HL-60 (cell line): ENCODE measurements around the gene ARHGAP10.

Experiments used
- CTCF ChIP-seq: IDR thresholded peaks from one replicate; pipeline ENCODE4 v1.5.1; 2011; ENCODE audit warnings: low read length, control low read depth, inconsistent platforms; ENCODE audit not compliant: insufficient read depth
- POLR2AphosphoS5 ChIP-seq: IDR thresholded peaks from 2 replicates; pipeline ENCODE4 v1.6.1; 2012; ENCODE audit warnings: low read depth
- REST ChIP-seq: IDR thresholded peaks from 2 replicates; pipeline ENCODE4 v1.6.1; 2012; ENCODE audit warnings: low read depth; ENCODE audit not compliant: insufficient replicate concordance
- SPI1 ChIP-seq: IDR thresholded peaks from 2 replicates; pipeline ENCODE4 v1.6.1; 2012; ENCODE audit warnings: low read depth, mild to moderate bottlenecking, borderline replicate concordance

- TF ChIP-seq CTCF, result no peak
- no peak for TF ChIP-seq REST
- no peak for TF ChIP-seq SPI1
- TF ChIP-seq POLR2AphosphoS5, result no peak
Observed at GRCh38 chr4:148034813-148035212, 302.9 kb downstream of the ARHGAP10 start.
